Transverse colon (tissue), 4 donors: ENCODE data around the gene GMPPB.

ENCODE experiments used
- CTCF ChIP-seq, 5 experiments: fragments of 200-600 bp in 3 of 5; fragments of 450-650 bp in 2 of 5; sonication (generic) in 3 of 5; IDR thresholded peaks; 1 replicate in 2 of 5; 2 replicates in 3 of 5; pipeline ENCODE4 v1.5.1; 2016 to 2017; ENCODE audit warnings: antibody characterized with exemption in 5 of 5, inconsistent platforms in 3 of 5, mild to moderate bottlenecking in 2 of 5, moderate library complexity in 1 of 5
- EP300 ChIP-seq: sonication (generic); formaldehyde crosslinking; IDR thresholded peaks from one replicate; pipeline ENCODE4 v1.6.1; 2017; ENCODE audit warnings: antibody characterized with exemption, low read depth
- POLR2AphosphoS5 ChIP-seq, 3 donors: sonication (generic); formaldehyde crosslinking; IDR thresholded peaks; one replicate each; pipeline ENCODE4 v1.6.1; 2016; ENCODE audit warnings: antibody characterized with exemption in 3 of 3

GRCh38 chr3:49715611-49716121 lies 8.1 kb downstream of the GMPPB start:
- TF ChIP-seq CTCF (IDR thresholded peaks at IDR 0.05) (no peak), POLR2AphosphoS5 (IDR thresholded peaks at IDR 0.05) (no peak), EP300 (no peak)
